H9 (cell line): ENCODE data around the gene GSTO1. TPM values are rescaled to one million over a fixed set of nuclear protein-coding genes. Genes with fewer than 3 reads are reported as not detected.

Experiments
- DNase-seq: peaks from one replicate; pipeline ENCODE4 v3.0.0-alpha.2; 2017
- H2AFZ ChIP-seq: one replicate; pipeline ENCODE4 v1.6.1; 2013; ENCODE audit warnings: mild to moderate bottlenecking, low read length, control low read depth, moderate library complexity
- H2AK5ac ChIP-seq: 2 replicates; pipeline ENCODE4 v1.6.1; 2013; ENCODE audit warnings: low read length, control low read depth, mixed read lengths; ENCODE audit not compliant: insufficient read length
- H2BK120ac ChIP-seq: one replicate; pipeline ENCODE4 v1.6.1; 2013; ENCODE audit warnings: low read depth, mild to moderate bottlenecking, low read length, control low read depth, inconsistent platforms; ENCODE audit not compliant: poor library complexity, severe bottlenecking
- H2BK12ac ChIP-seq: 2 replicates; pipeline ENCODE4 v1.6.1; 2013; ENCODE audit warnings: low read length, control low read depth, mixed read lengths, low read depth; ENCODE audit not compliant: insufficient read length
- H2BK15ac ChIP-seq: 2 replicates; pipeline ENCODE4 v1.6.1; 2013; ENCODE audit warnings: low read depth, low read length, control low read depth
- H2BK20ac ChIP-seq: one replicate; pipeline ENCODE4 v1.6.1; 2013; ENCODE audit warnings: low read depth, mild to moderate bottlenecking, low read length, control low read depth, inconsistent platforms; ENCODE audit not compliant: poor library complexity, severe bottlenecking
- H2BK5ac ChIP-seq: 2 replicates; pipeline ENCODE4 v1.6.1; 2013; ENCODE audit warnings: low read length, control low read depth, mixed read lengths; ENCODE audit not compliant: insufficient read length
- H3K14ac ChIP-seq: 2 replicates; pipeline ENCODE4 v1.6.1; 2013; ENCODE audit warnings: low read length, control low read depth; ENCODE audit not compliant: insufficient read depth
- H3K18ac ChIP-seq: 2 replicates; pipeline ENCODE4 v1.6.1; 2013; ENCODE audit warnings: low read depth, mild to moderate bottlenecking, mixed read lengths, low read length, control low read depth; ENCODE audit not compliant: insufficient read length
- H3K23ac ChIP-seq: 2 replicates; pipeline ENCODE4 v1.6.1; 2013; ENCODE audit warnings: low read length, control low read depth, mixed read lengths, low read depth; ENCODE audit not compliant: insufficient read length
- H3K23me2 ChIP-seq: 2 replicates; pipeline ENCODE4 v1.6.1; 2013; ENCODE audit warnings: low read depth, mild to moderate bottlenecking, mixed read lengths, low read length, control low read depth; ENCODE audit not compliant: insufficient read length, poor library complexity, severe bottlenecking
- H3K27ac ChIP-seq: 2 replicates; pipeline ENCODE4 v1.5.1; 2013; ENCODE audit warnings: low read length, control low read depth, mixed read lengths, low read depth; ENCODE audit not compliant: insufficient read length
- H3K27me3 ChIP-seq: 2 replicates; pipeline ENCODE4 v1.6.1; 2013; ENCODE audit warnings: low read length, control low read depth, inconsistent platforms; ENCODE audit not compliant: insufficient read depth
- H3K4ac ChIP-seq: 2 replicates; pipeline ENCODE4 v1.6.1; 2013; ENCODE audit warnings: low read depth, mild to moderate bottlenecking, control low read depth, inconsistent platforms, low read length, moderate library complexity
- H3K4me1 ChIP-seq: 2 replicates; pipeline ENCODE4 v1.6.1; 2013; ENCODE audit warnings: low read length, control low read depth, inconsistent platforms; ENCODE audit not compliant: insufficient read depth
- H3K4me2 ChIP-seq: 2 replicates; pipeline ENCODE4 v1.6.1; 2013; ENCODE audit warnings: low read length, control low read depth, mixed read lengths; ENCODE audit not compliant: insufficient read length, insufficient read depth
- H3K56ac ChIP-seq: 2 replicates; pipeline ENCODE4 v1.6.1; 2013; ENCODE audit warnings: low read depth, mild to moderate bottlenecking, mixed read lengths, low read length, control low read depth; ENCODE audit not compliant: insufficient read length
- H3K79me1 ChIP-seq: 2 replicates; pipeline ENCODE4 v1.6.1; 2013; ENCODE audit warnings: low read depth, mild to moderate bottlenecking, moderate library complexity, low read length, control low read depth, inconsistent platforms; ENCODE audit not compliant: insufficient read depth, poor library complexity, severe bottlenecking
- H3K79me2 ChIP-seq: 2 replicates; pipeline ENCODE4 v1.6.1; 2013; ENCODE audit warnings: low read length, control low read depth, inconsistent platforms; ENCODE audit not compliant: insufficient read depth
- H3K9ac ChIP-seq: 2 replicates; pipeline ENCODE4 v1.6.1; 2013; ENCODE audit warnings: low read length, control low read depth, mixed read lengths; ENCODE audit not compliant: insufficient read length; ENCODE audit errors: extremely low read depth
- H3K9me3 ChIP-seq: one replicate; pipeline ENCODE4 v1.6.1; 2013; ENCODE audit warnings: low read depth, low read length, inconsistent platforms; ENCODE audit not compliant: control insufficient read depth
- H3T11ph ChIP-seq: one replicate; pipeline ENCODE4 v1.6.1; 2013; ENCODE audit warnings: mild to moderate bottlenecking, low read length, control low read depth, inconsistent platforms
- H4K20me1 ChIP-seq: one replicate; pipeline ENCODE4 v1.6.1; 2013; ENCODE audit not compliant: control insufficient read depth, insufficient read length, insufficient read depth
- H4K5ac ChIP-seq: 2 replicates; pipeline ENCODE4 v1.6.1; 2013; ENCODE audit warnings: low read depth, mild to moderate bottlenecking, mixed read lengths, low read length, control low read depth; ENCODE audit not compliant: insufficient read length
- H4K8ac ChIP-seq: replicated peaks from 2 replicates; pipeline ENCODE4 v1.6.1; 2013; ENCODE audit warnings: low read length, control low read depth, mixed read lengths, low read depth; ENCODE audit not compliant: insufficient read length
- H4K91ac ChIP-seq: 2 replicates; pipeline ENCODE4 v1.6.1; 2013; ENCODE audit warnings: low read depth, mild to moderate bottlenecking, moderate library complexity, mixed read lengths, low read length, control low read depth; ENCODE audit not compliant: insufficient read length
- H3K27ac Mint-ChIP-seq, 3 experiments: 2 replicates in 2 of 3; 3 replicates in 1 of 3; pipeline ENCODE4 v1.8.0; 2020 to 2021; ENCODE audit warnings: mixed read lengths in 3 of 3, mild to moderate bottlenecking in 1 of 3, moderate library complexity in 1 of 3
- H3K27me3 Mint-ChIP-seq: 2 replicates; pipeline ENCODE4 v1.8.0; 2021; ENCODE audit warnings: low read depth, mild to moderate bottlenecking, moderate library complexity, mixed read lengths
- H3K36me3 Mint-ChIP-seq, 3 experiments: 2 replicates in 2 of 3; 3 replicates in 1 of 3; pipeline ENCODE4 v1.8.0; 2020 to 2021; ENCODE audit warnings: low read depth in 3 of 3, mixed read lengths in 3 of 3; ENCODE audit not compliant: insufficient read depth in 1 of 3
- H3K4me1 Mint-ChIP-seq, 2 experiments: 2 replicates each; pipeline ENCODE4 v1.8.0; 2020; ENCODE audit warnings: mixed read lengths in 2 of 2
- H3K4me3 Mint-ChIP-seq, 2 experiments: 2 replicates in 1 of 2; 3 replicates in 1 of 2; pipeline ENCODE4 v1.8.0; 2020 to 2021; ENCODE audit warnings: mild to moderate bottlenecking in 2 of 2, mixed read lengths in 2 of 2, moderate library complexity in 1 of 2
- H3K9me3 Mint-ChIP-seq, 2 experiments: 2 replicates in 1 of 2; 3 replicates in 1 of 2; pipeline ENCODE4 v1.8.0; 2020; ENCODE audit warnings: mild to moderate bottlenecking in 2 of 2, mixed read lengths in 2 of 2, moderate library complexity in 1 of 2
- CTCF ChIP-seq: fragments of 200-600 bp; sonication (generic); conservative IDR thresholded peaks from 3 replicates; pipeline ENCODE4 v1.8.0; 2021; ENCODE audit warnings: antibody characterized with exemption, mild to moderate bottlenecking
- WGBS: extraction: QIAGEN DNeasy Blood & Tissue Kit; methylation state at CpG from one replicate; pipeline ENCODE4 v1.1.7; 2013; ENCODE audit warnings: missing lambda C conversion rate, low lambda C conversion rate, mixed read lengths; ENCODE audit not compliant: insufficient read length; ENCODE audit errors: extremely low coverage; 5-methylcytosine and 5-hydroxymethylcytosine counted together
- total RNA-seq: library from RNA; stranded (reverse); gene quantifications from 2 replicates; pipeline ENCODE4 v1.2.1, GENCODE V29; 2021

The GSTO1 gene
- total RNA-seq, 1 experiment from 2014 or later: 114 TPM

GRCh38 chr10:104281694-104282093 is 27.0 kb downstream of the GSTO1 start:
- H3K79me1 ChIP-seq: no peaks in the 10 kb centered on the region
- no peaks in the 10 kb centered on the region for H3K27me3 Mint-ChIP-seq
- no peak overlapping the region for H4K8ac ChIP-seq
- WGBS: no CpG with 5 or more reads among the region's 3 CpGs
- no peaks in the 10 kb centered on the region for H3K9me3 ChIP-seq
- no peak overlapping the region for H4K5ac ChIP-seq
- no peak overlapping the region for H4K91ac ChIP-seq
- H3K4me3 Mint-ChIP-seq: no peak overlapping the region
- no peak overlapping the region for H3K27ac Mint-ChIP-seq
- H4K20me1 ChIP-seq: no peaks in the 10 kb centered on the region
- H3K36me3 Mint-ChIP-seq: peaks cover 0 to 3% (median 0%) of the 10 kb centered on the region in 3 experiments; a peak in 4 of 7 replicates
- H3K27me3 ChIP-seq: no peaks in the 10 kb centered on the region
- no peaks in the 10 kb centered on the region for H3K9me3 Mint-ChIP-seq
- H3K9ac ChIP-seq: no peak overlapping the region
- no peak overlapping the region for H3K18ac ChIP-seq
- H3K27ac ChIP-seq: no peak overlapping the region
- no peaks in the 10 kb centered on the region for H3K4me1 ChIP-seq
- H3K23ac ChIP-seq: no peak overlapping the region
- no peak overlapping the region for H3K4me2 ChIP-seq
- H3K23me2 ChIP-seq: no peaks in the 10 kb centered on the region
- H3K79me2 ChIP-seq: no peaks in the 10 kb centered on the region
- DNase-seq: no peak
- H3K4me1 Mint-ChIP-seq: peaks cover 2 to 6% of the 10 kb centered on the region in 2 experiments; a peak in 3 of 4 replicates
- H2BK5ac ChIP-seq: no peak overlapping the region
- no peak overlapping the region for H2BK20ac ChIP-seq
- no peak overlapping the region for H2BK12ac ChIP-seq
- no peak overlapping the region for H2BK15ac ChIP-seq
- no peak overlapping the region for H3T11ph ChIP-seq
- H3K14ac ChIP-seq: no peak overlapping the region
- H3K56ac ChIP-seq: no peak overlapping the region
- no peak overlapping the region for H2AFZ ChIP-seq
- no peak for TF ChIP-seq CTCF
- no peak overlapping the region for H2BK120ac ChIP-seq
- H2AK5ac ChIP-seq: no peak overlapping the region
- H3K4ac ChIP-seq: no peak overlapping the region
